NCI-H187 (cell line): ENCODE data around the gene GAB2.
"Not testable (repeated sequence)": the region's sequence is repeated elsewhere in the genome, so short reads cannot be mapped to it uniquely, and the experiment has no call there.

Experiments used
- DNase-seq, 2 experiments: peaks; one replicate each; lab custom pipeline; 2025; lab: John Stamatoyannopoulos, UW

Gene GAB2

GRCh38 chr11:78181185-78181584 is 236.4 kb downstream of the GAB2 start:
- DNase-seq, result no peak

GRCh38 chr11:78180751-78181150 is 236.9 kb downstream of the GAB2 start:
- no peak for DNase-seq

- DNase-seq, result no peak
Observed at GRCh38 chr11:78179459-78180071, 238.1 kb downstream of the GAB2 start.

GRCh38 chr11:78177216-78177615 is 240.4 kb downstream of the GAB2 start:
- DNase-seq, result no peak

- no peak for DNase-seq
Observed at GRCh38 chr11:78176605-78177141, 240.9 kb downstream of the GAB2 start.

GRCh38 chr11:78175862-78176261 is 241.8 kb downstream of the GAB2 start:
- DNase-seq, result not testable (repeated sequence)

- no peak for DNase-seq
Observed at GRCh38 chr11:78171951-78172350, 245.7 kb downstream of the GAB2 start.

- DNase-seq, result no peak
Observed at GRCh38 chr11:78170874-78171549, 246.6 kb downstream of the GAB2 start.

GRCh38 chr11:78170413-78170812 is 247.2 kb downstream of the GAB2 start:
- no peak for DNase-seq

- DNase-seq, result no peak
Observed at GRCh38 chr11:78168539-78169477, 248.8 kb downstream of the GAB2 start.

- no peak for DNase-seq
Observed at GRCh38 chr11:78166855-78167469, 250.7 kb downstream of the GAB2 start.
